GM15510 (cell line): ENCODE measurements around the gene SNX32.

ENCODE experiments used
- POLR2A ChIP-seq: IDR thresholded peaks from 3 replicates; pipeline ENCODE4 v1.6.1; 2011; ENCODE audit warnings: borderline replicate concordance; ENCODE audit not compliant: insufficient read length; ENCODE audit errors: extremely low read depth

The SNX32 gene

GRCh38 chr11:65849771-65850216 is 16.0 kb downstream of the SNX32 start:
- TF ChIP-seq POLR2A = no peak

- no peak for TF ChIP-seq POLR2A
Observed at GRCh38 chr11:65850217-65851082, 16.7 kb downstream of the SNX32 start.

- TF ChIP-seq POLR2A = no peak
Observed at GRCh38 chr11:65851083-65851579, 17.4 kb downstream of the SNX32 start.

GRCh38 chr11:65851811-65852507 is 18.2 kb downstream of the SNX32 start:
- peak; percentile 16 for TF ChIP-seq POLR2A

GRCh38 chr11:65852508-65853245 is 18.9 kb downstream of the SNX32 start:
- no peak for TF ChIP-seq POLR2A

- TF ChIP-seq POLR2A = no peak
Observed at GRCh38 chr11:65853246-65853979, 19.6 kb downstream of the SNX32 start.

GRCh38 chr11:65854161-65854592 is 20.4 kb downstream of the SNX32 start:
- TF ChIP-seq POLR2A = no peak

- no peak for TF ChIP-seq POLR2A
Observed at GRCh38 chr11:65854852-65855837, 21.4 kb downstream of the SNX32 start.

- no peak for TF ChIP-seq POLR2A
Observed at GRCh38 chr11:65855927-65856363, 22.2 kb downstream of the SNX32 start.

- peak; percentile 70 for TF ChIP-seq POLR2A
Observed at GRCh38 chr11:65856689-65857499, 23.1 kb downstream of the SNX32 start.

GRCh38 chr11:65857500-65857852 is 23.7 kb downstream of the SNX32 start:
- no peak for TF ChIP-seq POLR2A
